Neural cell (in vitro differentiated cells): Measurements from ENCODE around the gene ZNHIT2. TPM values are rescaled to one million over a fixed set of nuclear protein-coding genes. Genes with fewer than 3 reads are reported as not detected.

ENCODE experiments used
- H2AFZ ChIP-seq: fragments of 200-600, 300-800 bp; sonication (generic), shearing (Covaris generic); 2 replicates; pipeline ENCODE4 v1.6.0; 2014; ENCODE audit warnings: low read depth, mild to moderate bottlenecking, antibody characterized with exemption, low read length, moderate library complexity
- H3F3A ChIP-seq: fragments of 200-600 bp; shearing (Covaris generic); 2 replicates; pipeline ENCODE4 v1.6.1; 2016; ENCODE audit warnings: mild to moderate bottlenecking, moderate library complexity, mixed read lengths, antibody characterized with exemption, low read length; ENCODE audit not compliant: insufficient read depth, poor library complexity, severe bottlenecking
- H3K27ac ChIP-seq: fragments of 200-600, 300-800 bp; sonication (generic), shearing (Covaris generic); 2 replicates; pipeline ENCODE4 v1.5.1; 2014; ENCODE audit warnings: mild to moderate bottlenecking, low read length, moderate library complexity
- H3K27me3 ChIP-seq: fragments of 300-800, 200-600 bp; sonication (generic), shearing (Covaris generic); 2 replicates; pipeline ENCODE4 v1.6.0; 2014; ENCODE audit warnings: mild to moderate bottlenecking, low read depth, low read length, moderate library complexity; ENCODE audit not compliant: insufficient read depth
- H3K36me3 ChIP-seq: fragments of 300-800, 200-600 bp; sonication (generic), shearing (Covaris generic); 2 replicates; pipeline ENCODE4 v1.5.1; 2014; ENCODE audit warnings: mild to moderate bottlenecking, antibody characterized with exemption, low read length, moderate library complexity; ENCODE audit not compliant: insufficient read depth
- H3K4me2 ChIP-seq: fragments of 300-800, 200-600 bp; sonication (generic), shearing (Covaris generic); 2 replicates; pipeline ENCODE4 v1.6.0; 2014; ENCODE audit warnings: mild to moderate bottlenecking, low read length
- H3K4me3 ChIP-seq: fragments of 300-800, 200-600 bp; sonication (generic), shearing (Covaris generic); 2 replicates; pipeline ENCODE4 v1.5.1; 2014; ENCODE audit warnings: mild to moderate bottlenecking, low read length, moderate library complexity
- H3K79me2 ChIP-seq: fragments of 200-600 bp; shearing (Covaris generic); replicated peaks from 2 replicates; pipeline ENCODE4 v1.6.0; 2014; ENCODE audit warnings: mild to moderate bottlenecking, low read length, moderate library complexity; ENCODE audit not compliant: insufficient read depth
- H3K9ac ChIP-seq: fragments of 300-800, 200-600 bp; sonication (generic), shearing (Covaris generic); 2 replicates; pipeline ENCODE4 v1.6.1; 2016; ENCODE audit warnings: mild to moderate bottlenecking, low read length, mixed read lengths
- H3K9me2 ChIP-seq: fragments of 200-600 bp; shearing (Covaris generic); 2 replicates; pipeline ENCODE4 v1.6.1; 2016; ENCODE audit warnings: mild to moderate bottlenecking, low read length, mixed read lengths; ENCODE audit not compliant: insufficient read depth
- H3K9me3 ChIP-seq: fragments of 200-600, 300-800 bp; sonication (generic), shearing (Covaris generic); 2 replicates; pipeline ENCODE4 v1.6.1; 2016; ENCODE audit warnings: mild to moderate bottlenecking, mixed run types, low read length, moderate library complexity, mixed read lengths
- H4K20me1 ChIP-seq: fragments of 200-600 bp; shearing (Covaris generic); 2 replicates; pipeline ENCODE4 v1.6.1; 2016; ENCODE audit warnings: mild to moderate bottlenecking, mixed run types; ENCODE audit not compliant: insufficient read depth
- CTCF ChIP-seq: fragments of 450-650 bp; IDR thresholded peaks from 2 replicates; pipeline ENCODE4 v1.5.1; 2014; ENCODE audit warnings: antibody characterized with exemption, mild to moderate bottlenecking, moderate library complexity; ENCODE audit not compliant: poor library complexity, severe bottlenecking
- EP300 ChIP-seq: fragments of 450-650 bp; conservative IDR thresholded peaks from 2 replicates; pipeline ENCODE4 v1.6.1; 2014; ENCODE audit warnings: antibody characterized with exemption, mild to moderate bottlenecking, moderate library complexity; ENCODE audit not compliant: poor library complexity, severe bottlenecking
- EZH2 ChIP-seq: fragments of 200-600, 300-800 bp; shearing (Covaris generic), sonication (generic); IDR thresholded peaks from 2 replicates; pipeline ENCODE4 v1.6.1; 2014; ENCODE audit warnings: antibody characterized with exemption, low read length, borderline replicate concordance, mild to moderate bottlenecking; ENCODE audit not compliant: insufficient read depth, poor library complexity, severe bottlenecking
- MXI1 ChIP-seq: fragments of 450-650 bp; conservative IDR thresholded peaks from 2 replicates; pipeline ENCODE4 v1.6.1; 2014; ENCODE audit warnings: antibody characterized with exemption, mild to moderate bottlenecking; ENCODE audit not compliant: poor library complexity, severe bottlenecking
- POLR2AphosphoS5 ChIP-seq: IDR thresholded peaks from 2 replicates; pipeline ENCODE4 v1.6.1; 2012
- RAD21 ChIP-seq: fragments of 450-650 bp; conservative IDR thresholded peaks from 2 replicates; pipeline ENCODE4 v1.6.1; 2014; ENCODE audit warnings: antibody characterized with exemption, mild to moderate bottlenecking, moderate library complexity
- SMC3 ChIP-seq: fragments of 450-650 bp; conservative IDR thresholded peaks from 2 replicates; pipeline ENCODE4 v1.6.1; 2014; ENCODE audit warnings: antibody characterized with exemption, mild to moderate bottlenecking, moderate library complexity; ENCODE audit not compliant: poor library complexity
- TAF1 ChIP-seq: IDR thresholded peaks from 2 replicates; pipeline ENCODE4 v1.6.1; 2012; ENCODE audit warnings: low read depth
- polyA plus RNA-seq: library from polyadenylated mRNA; depleted of rRNA; stranded (reverse); fragments of >200 nt; gene quantifications from 2 replicates; pipeline ENCODE4 v1.2.3, GENCODE V29; 2014
- TF ChIP-seq, protein P1 (sequence below): IDR thresholded peaks from 2 replicates; pipeline ENCODE4 v1.6.1; 2012; ENCODE audit warnings: borderline replicate concordance

The ZNHIT2 gene
- polyA plus RNA-seq, 1 donor from 2014 or later = 7.0 TPM

DNA sequence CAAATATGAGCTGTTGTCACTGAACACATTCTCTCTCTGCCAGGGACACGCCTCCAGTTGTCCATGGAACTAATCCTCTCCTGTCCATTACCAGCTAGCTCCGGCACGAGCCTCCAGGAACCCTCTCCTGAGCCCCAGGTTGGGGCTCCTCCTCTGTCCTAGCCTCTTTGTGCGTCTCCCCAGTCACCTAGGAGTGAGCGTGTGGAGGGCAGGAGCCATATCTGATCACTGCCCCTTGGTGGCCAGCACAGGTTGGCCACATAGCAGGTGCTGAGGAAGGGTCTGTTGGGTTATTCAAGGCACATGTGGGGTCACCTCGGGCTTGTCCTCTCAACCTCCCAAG, 14.4 kb upstream of the ZNHIT2 start:
- Histone ChIP-seq H3K79me2 (peaks cover 16% of the 10 kb centered on the region), H2AFZ (no peak overlapping the region), H3K9me2 (no peaks in the 10 kb centered on the region), H3K36me3 (no peaks in the 10 kb centered on the region), H3F3A (peaks cover 5% of the 10 kb centered on the region), H3K27me3 (no peaks in the 10 kb centered on the region), H3K4me3 (no peak overlapping the region), H3K9ac (no peak overlapping the region), H3K9me3 (no peaks in the 10 kb centered on the region), H3K27ac (no peak overlapping the region), H3K4me2 (no peak overlapping the region), H4K20me1 (no peaks in the 10 kb centered on the region)
- TF ChIP-seq, protein P1, sequence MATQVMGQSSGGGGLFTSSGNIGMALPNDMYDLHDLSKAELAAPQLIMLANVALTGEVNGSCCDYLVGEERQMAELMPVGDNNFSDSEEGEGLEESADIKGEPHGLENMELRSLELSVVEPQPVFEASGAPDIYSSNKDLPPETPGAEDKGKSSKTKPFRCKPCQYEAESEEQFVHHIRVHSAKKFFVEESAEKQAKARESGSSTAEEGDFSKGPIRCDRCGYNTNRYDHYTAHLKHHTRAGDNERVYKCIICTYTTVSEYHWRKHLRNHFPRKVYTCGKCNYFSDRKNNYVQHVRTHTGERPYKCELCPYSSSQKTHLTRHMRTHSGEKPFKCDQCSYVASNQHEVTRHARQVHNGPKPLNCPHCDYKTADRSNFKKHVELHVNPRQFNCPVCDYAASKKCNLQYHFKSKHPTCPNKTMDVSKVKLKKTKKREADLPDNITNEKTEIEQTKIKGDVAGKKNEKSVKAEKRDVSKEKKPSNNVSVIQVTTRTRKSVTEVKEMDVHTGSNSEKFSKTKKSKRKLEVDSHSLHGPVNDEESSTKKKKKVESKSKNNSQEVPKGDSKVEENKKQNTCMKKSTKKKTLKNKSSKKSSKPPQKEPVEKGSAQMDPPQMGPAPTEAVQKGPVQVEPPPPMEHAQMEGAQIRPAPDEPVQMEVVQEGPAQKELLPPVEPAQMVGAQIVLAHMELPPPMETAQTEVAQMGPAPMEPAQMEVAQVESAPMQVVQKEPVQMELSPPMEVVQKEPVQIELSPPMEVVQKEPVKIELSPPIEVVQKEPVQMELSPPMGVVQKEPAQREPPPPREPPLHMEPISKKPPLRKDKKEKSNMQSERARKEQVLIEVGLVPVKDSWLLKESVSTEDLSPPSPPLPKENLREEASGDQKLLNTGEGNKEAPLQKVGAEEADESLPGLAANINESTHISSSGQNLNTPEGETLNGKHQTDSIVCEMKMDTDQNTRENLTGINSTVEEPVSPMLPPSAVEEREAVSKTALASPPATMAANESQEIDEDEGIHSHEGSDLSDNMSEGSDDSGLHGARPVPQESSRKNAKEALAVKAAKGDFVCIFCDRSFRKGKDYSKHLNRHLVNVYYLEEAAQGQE = no peak
- TF ChIP-seq EP300 = no peak
- no peak for TF ChIP-seq MXI1
- TF ChIP-seq TAF1 = no peak
- TF ChIP-seq SMC3 = no peak
- no peak for TF ChIP-seq EZH2
- no peak for TF ChIP-seq CTCF
- TF ChIP-seq RAD21 = no peak
- TF ChIP-seq POLR2AphosphoS5 = no peak

GRCh38 chr11:65131417-65131776, 13.9 kb upstream of the ZNHIT2 start:
- Histone ChIP-seq H3K9me3 (no peaks in the 10 kb centered on the region), H3K4me3 (no peak overlapping the region), H3K27ac (no peak overlapping the region), H3K9me2 (no peaks in the 10 kb centered on the region), H3K9ac (no peak overlapping the region), H3K36me3 (no peaks in the 10 kb centered on the region), H3K79me2 (peaks cover 16% of the 10 kb centered on the region), H3F3A (peaks cover 5% of the 10 kb centered on the region), H3K4me2 (no peak overlapping the region), H4K20me1 (no peaks in the 10 kb centered on the region), H3K27me3 (no peaks in the 10 kb centered on the region), H2AFZ (no peak overlapping the region)
- TF ChIP-seq EP300 (no peak), TAF1 (no peak), CTCF (no peak), RAD21 (no peak), EZH2 (no peak), POLR2AphosphoS5 (no peak), MXI1 (no peak), SMC3 (no peak)
- TF ChIP-seq, protein P1 = no peak
